Adrenal gland (tissue), 12 donors: ENCODE data around the gene YIPF3. TPM values are rescaled to one million over a fixed set of nuclear protein-coding genes. Genes with fewer than 3 reads are reported as not detected.
"Not testable (repeated sequence)": the region's sequence is repeated elsewhere in the genome, so short reads cannot be mapped to it uniquely, and the experiment has no call there.

Experiments used
- DNase-seq, 7 donors: peaks; one replicate each; pipeline ENCODE4 v3.0.0-alpha.2; 2019 to 2020
- H3K27ac ChIP-seq, 5 donors: fragments of 200-600 bp; sonication (generic) in 4 of 5; 1 replicate in 3 of 5; 2 replicates in 2 of 5; pipeline versions ENCODE4 v1.5.1 to v1.8.0; 2016 to 2020; ENCODE audit warnings: mild to moderate bottlenecking in 1 of 5
- H3K27me3 ChIP-seq: fragments of 200-600 bp; 2 replicates; pipeline ENCODE4 v1.8.0; 2021
- H3K36me3 ChIP-seq, 2 donors: fragments of 200-600 bp; replicated peaks in 1 of 2; 1 replicate in 1 of 2; 2 replicates in 1 of 2; pipeline versions ENCODE4 v1.5.1 to v1.8.0; 2018 to 2022
- H3K4me1 ChIP-seq, 2 donors: fragments of 200-600 bp; replicated peaks in 1 of 2; 1 replicate in 1 of 2; 2 replicates in 1 of 2; pipeline versions ENCODE4 v1.5.1 to v1.8.0; 2018 to 2021
- H3K4me3 ChIP-seq, 4 donors: fragments of 200-600 bp; sonication (generic) in 3 of 4; one replicate each; pipeline ENCODE4 v1.5.1; 2016 to 2018
- H3K9me3 ChIP-seq, 3 donors: fragments of 200-600 bp; sonication (generic) in 1 of 3; replicated peaks in 1 of 3; 1 replicate in 2 of 3; 2 replicates in 1 of 3; pipeline versions ENCODE4 v1.5.1 to v1.8.0; 2016 to 2021
- CTCF ChIP-seq, 6 experiments: fragments of 450-650 bp in 4 of 6; fragments of 200-600 bp in 2 of 6; sonication (generic) in 1 of 6; IDR thresholded peaks; 1 replicate in 5 of 6; 2 replicates in 1 of 6; pipeline versions ENCODE4 v1.5.1 to v1.8.0; 2016 to 2021; ENCODE audit warnings: antibody characterized with exemption in 6 of 6, mild to moderate bottlenecking in 2 of 6, moderate library complexity in 1 of 6
- POLR2A ChIP-seq, 2 donors: fragments of 450-650 bp; IDR thresholded peaks; one replicate each; pipeline ENCODE4 v1.6.1; 2017; ENCODE audit warnings: antibody characterized with exemption in 2 of 2, mild to moderate bottlenecking in 2 of 2, moderate library complexity in 1 of 2
- WGBS, 4 donors: extraction: QIAGEN DNeasy Blood & Tissue Kit in 2 of 4; methylation state at CpG; one replicate each; pipeline versions ENCODE4 v1.1.5 to v1.1.7; 2013 to 2017; 5-methylcytosine and 5-hydroxymethylcytosine counted together
- intact Hi-C, 2 donors: fragments of 100-400 bp; cut with DNase I; formaldehyde crosslinking; loops; one replicate each; pipeline versions ENCODE4 v1.14.1 to v1.15.0; 2022 to 2023
- polyA plus RNA-seq, 3 donors: library from polyadenylated mRNA; stranded (reverse); fragments of 200-250 nt in 2 of 3; fragments of 350-450 nt in 1 of 3; fragmentation: Illumina TruSeq in 1 of 3; extraction: RNeasy Lipid Tissue Mini Kit (QIAGEN cat#74804) in 1 of 3; gene quantifications; one replicate each; pipeline ENCODE4 v1.2.3, GENCODE V29; 2013 to 2014
- total RNA-seq, 9 donors: library from RNA; depleted of rRNA in 4 of 9; stranded (reverse); fragments of >200 nt in 4 of 9; fragments of 120-200 nt in 1 of 9; fragmentation: NEBNext Ultra II Directional in 1 of 9; extraction: Animal tissue kit (Norgen Biotek cat#: 25700) in 1 of 9; gene quantifications; one replicate each; pipeline versions ENCODE4 v1.1.0 to v1.2.4, GENCODE V29; 2013 to 2023
- donor health status: healthy with polysubstance abuse.
- donor health status: Bipolar disorder and iron deficiency.
- donor health status: DM: yes; HTN: yes; CAD: no.
- donor health status: DM: no; HTN: no; CAD: no.
- donor health status: DM: no; HTN: no; CAD: no.
- donor health status: DM: yes; HTN: yes; CAD: no.

YIPF3 gene
- total and polyA plus RNA-seq, 12 donors, result 78.1 to 271 (median 148) TPM

DNA sequence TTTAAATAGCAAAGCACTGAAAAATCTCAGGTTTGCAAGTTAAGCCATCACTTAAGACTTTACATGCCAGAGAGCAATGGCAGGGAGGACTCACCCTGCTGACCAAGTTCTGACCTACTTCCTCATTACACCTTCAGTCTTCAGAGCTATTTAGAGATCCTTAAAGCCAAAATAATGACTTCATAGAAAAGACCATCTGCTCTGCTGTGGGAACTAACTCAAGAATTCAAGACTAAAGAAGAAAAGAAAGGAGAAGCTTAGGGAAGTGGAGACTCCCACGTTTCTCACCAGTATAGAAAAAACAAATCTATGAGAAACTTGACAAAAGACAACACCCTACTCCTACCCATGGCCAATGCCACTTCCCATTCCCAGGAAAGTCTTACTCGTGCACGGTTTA lies 30.5 kb upstream of the YIPF3 start:
- 79 to 96% (median 84%) methylated on average over 3 of the region's 3 CpGs for WGBS, 4 donors
- no peaks in the 10 kb centered on the region for H3K27me3 ChIP-seq
- H3K27ac ChIP-seq, result no peak overlapping the region
- DNase-seq, result no peak
- TF ChIP-seq CTCF (IDR thresholded peaks at IDR 0.05) (no peak), POLR2A (IDR thresholded peaks at IDR 0.05) (no peak)
- intact Hi-C loops, result no loop called here
- peaks cover 0 to 79% of the 10 kb centered on the region in 2 donors for H3K36me3 ChIP-seq
- H3K4me1 ChIP-seq, result no peaks in the 10 kb centered on the region
- H3K9me3 ChIP-seq, result no peaks in the 10 kb centered on the region
- H3K4me3 ChIP-seq, result no peak overlapping the region

DNA sequence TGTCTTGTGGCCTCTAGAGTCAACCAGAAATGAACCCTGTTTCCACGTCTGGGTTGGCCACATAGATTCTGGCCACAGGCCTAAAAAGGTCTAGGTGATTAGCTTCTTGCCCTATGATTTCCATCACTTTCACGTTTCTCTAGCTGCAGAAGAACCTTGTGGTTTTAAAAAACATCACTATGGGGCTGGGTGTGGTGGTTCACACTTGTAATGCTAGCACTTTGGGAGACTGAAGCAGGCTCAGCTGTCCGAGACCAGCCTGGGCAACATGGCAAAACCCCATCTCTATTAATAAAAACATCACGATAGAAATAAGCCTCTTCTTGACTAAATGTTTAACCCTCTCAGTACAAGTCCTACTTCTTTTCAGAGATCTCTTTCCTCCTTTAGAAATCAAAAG lies 27.7 kb upstream of the YIPF3 start:
- Histone ChIP-seq H3K27ac (no peak overlapping the region), H3K4me3 (no peak overlapping the region), H3K36me3 (peaks cover 0 to 57% of the 10 kb centered on the region in 2 donors), H3K27me3 (no peaks in the 10 kb centered on the region), H3K4me1 (no peaks in the 10 kb centered on the region), H3K9me3 (no peaks in the 10 kb centered on the region)
- 68 to 81% (median 80%) methylated on average over 4 of the region's 4 CpGs for WGBS, 4 donors
- DNase-seq, result no peak
- TF ChIP-seq CTCF (IDR thresholded peaks at IDR 0.05) (no peak), POLR2A (IDR thresholded peaks at IDR 0.05) (no peak)
- intact Hi-C loops, result no loop called here

DNA sequence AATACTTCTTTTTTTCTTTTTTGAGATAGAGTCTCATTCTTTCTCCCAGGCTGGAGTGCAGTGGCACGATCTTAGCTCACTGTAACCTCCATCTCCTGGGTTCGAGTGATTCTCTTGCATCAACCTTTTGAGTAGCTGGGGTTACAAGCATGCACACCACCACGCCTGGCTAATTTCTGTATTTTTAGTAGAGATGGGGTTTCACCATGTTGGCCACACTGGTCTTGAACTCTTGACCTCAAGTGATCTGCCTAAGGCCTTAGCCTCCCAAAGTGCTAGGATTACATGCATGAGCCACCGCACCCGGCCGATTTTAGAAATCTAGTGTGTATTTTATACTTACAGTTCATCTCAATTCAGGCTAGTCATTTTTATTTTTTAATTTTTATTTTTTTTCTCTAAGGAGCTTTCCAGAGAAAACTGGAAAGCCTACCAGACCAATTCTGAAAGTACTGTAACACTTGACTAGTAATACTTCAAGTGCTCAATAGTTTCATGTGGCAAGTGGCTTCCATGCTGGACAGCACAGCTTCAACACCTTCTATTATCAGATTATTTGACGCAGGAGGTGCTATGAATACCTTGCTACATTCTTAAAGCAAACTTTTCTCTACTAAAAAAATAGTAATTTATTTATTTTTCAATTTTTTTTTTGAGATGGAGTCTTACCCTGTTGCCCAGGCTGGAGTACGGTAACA lies 25.2 kb upstream of the YIPF3 start:
- intact Hi-C loops, result no loop called here
- 93 to 98% (median 96%) methylated on average over 8 of the region's 8 CpGs for WGBS, 4 donors
- Histone ChIP-seq H3K27ac (no peak overlapping the region), H3K36me3 (peaks cover 0 to 31% of the 10 kb centered on the region in 2 donors), H3K4me3 (no peak overlapping the region), H3K27me3 (no peaks in the 10 kb centered on the region), H3K4me1 (no peaks in the 10 kb centered on the region), H3K9me3 (no peaks in the 10 kb centered on the region)
- no peak for DNase-seq
- no peak for TF ChIP-seq CTCF (IDR thresholded peaks at IDR 0.05)
- no peak for TF ChIP-seq POLR2A (IDR thresholded peaks at IDR 0.05)

- Histone ChIP-seq H3K27me3 (no peaks in the 10 kb centered on the region), H3K4me3 (no peak overlapping the region), H3K9me3 (no peaks in the 10 kb centered on the region), H3K4me1 (no peaks in the 10 kb centered on the region), H3K36me3 (peaks cover 0 to 19% of the 10 kb centered on the region in 2 donors), H3K27ac (no peak overlapping the region)
- DNase-seq, result no peak
- WGBS, 4 donors, result 96 to 100% (median 98%) methylated on average over 5 of the region's 5 CpGs
- TF ChIP-seq POLR2A (IDR thresholded peaks at IDR 0.05), result no peak
- TF ChIP-seq CTCF (IDR thresholded peaks at IDR 0.05), result no peak
- intact Hi-C loops, result no loop called here
Measured at GRCh38 chr6:43540507-43540906, 23.8 kb upstream of the YIPF3 start.

GRCh38 chr6:43539409-43539808 lies 22.7 kb upstream of the YIPF3 start:
- H3K36me3 ChIP-seq, H3K27ac ChIP-seq, H3K27me3 ChIP-seq, H3K9me3 ChIP-seq, H3K4me3 ChIP-seq, H3K4me1 ChIP-seq, intact Hi-C loops: not testable (repeated sequence)
- peak in 3 of 7 donors; percentile 20 to 38 (median 28) for DNase-seq
- WGBS, 4 donors, result 39 to 61% (median 51%) methylated on average over 4 to 20 of the region's 20 CpGs

DNA sequence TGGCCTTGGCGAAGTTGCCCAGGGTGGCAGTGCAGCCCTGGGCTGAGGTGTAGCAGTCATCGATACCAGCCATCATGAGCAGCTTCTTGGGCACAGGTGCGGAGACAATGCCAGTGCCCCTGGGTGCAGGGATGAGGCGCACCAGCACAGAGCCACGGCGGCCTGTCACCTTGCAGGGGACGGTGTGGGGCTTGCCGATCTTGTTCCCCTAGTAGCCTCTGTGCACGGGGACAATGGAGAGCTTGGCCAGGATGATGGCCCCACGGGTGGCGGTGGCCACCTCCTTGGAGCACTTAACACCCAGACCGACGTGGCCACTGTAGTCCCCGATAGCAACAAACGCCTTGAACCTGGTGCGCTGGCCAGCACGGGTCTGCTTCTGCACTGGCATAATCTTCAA lies 22.3 kb upstream of the YIPF3 start:
- WGBS, 4 donors, result 59 to 88% (median 74%) methylated on average over 7 to 15 of the region's 17 CpGs
- H3K4me3 ChIP-seq, H3K9me3 ChIP-seq, H3K27ac ChIP-seq, H3K4me1 ChIP-seq, intact Hi-C loops, H3K27me3 ChIP-seq, H3K36me3 ChIP-seq, DNase-seq: not testable (repeated sequence)
